DMS53 (cell line): ENCODE measurements around the gene KCNQ1.

Source experiments
- DNase-seq: peaks from one replicate; lab custom pipeline; 2025; lab: John Stamatoyannopoulos, UW

KCNQ1 gene

DNA sequence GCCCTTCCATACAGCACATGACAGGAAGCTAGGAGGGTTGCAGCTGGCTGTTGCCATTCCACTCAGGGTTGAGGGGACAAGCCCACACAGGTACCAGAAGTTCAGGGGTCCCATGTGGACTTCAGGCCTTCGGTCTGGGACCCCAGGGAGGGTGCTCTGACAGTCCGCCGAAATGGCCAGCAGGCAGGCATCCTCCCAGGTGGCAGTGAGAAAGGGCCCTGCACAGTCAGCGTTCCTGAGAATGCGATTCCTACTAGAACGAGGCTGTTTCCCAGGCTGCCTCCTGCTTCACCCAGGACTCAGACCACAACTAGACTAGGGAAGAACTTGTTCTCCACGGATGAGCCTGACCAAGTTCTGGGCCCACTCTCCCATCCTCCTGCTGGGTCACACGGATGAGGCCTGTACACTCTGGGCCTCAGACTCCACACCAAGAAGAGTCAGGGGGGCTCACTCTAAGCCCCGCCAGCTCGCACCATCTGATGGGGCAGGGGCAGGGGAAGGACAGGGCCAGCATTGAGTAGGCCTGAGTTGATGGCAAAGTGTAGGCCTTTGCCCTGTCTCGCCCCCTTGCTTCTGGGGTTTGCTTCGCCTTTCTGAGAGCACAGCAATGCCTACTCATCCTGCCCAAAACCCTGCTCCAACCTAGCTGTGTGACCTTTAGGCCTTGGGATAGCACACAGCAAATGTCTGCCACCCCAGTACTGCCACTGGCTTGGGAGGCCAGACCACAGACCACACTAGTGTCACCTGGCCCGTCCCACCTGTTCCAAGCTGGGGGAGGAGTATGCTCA is 241.0 kb downstream of the KCNQ1 start:
- DNase-seq, result no peak

DNA sequence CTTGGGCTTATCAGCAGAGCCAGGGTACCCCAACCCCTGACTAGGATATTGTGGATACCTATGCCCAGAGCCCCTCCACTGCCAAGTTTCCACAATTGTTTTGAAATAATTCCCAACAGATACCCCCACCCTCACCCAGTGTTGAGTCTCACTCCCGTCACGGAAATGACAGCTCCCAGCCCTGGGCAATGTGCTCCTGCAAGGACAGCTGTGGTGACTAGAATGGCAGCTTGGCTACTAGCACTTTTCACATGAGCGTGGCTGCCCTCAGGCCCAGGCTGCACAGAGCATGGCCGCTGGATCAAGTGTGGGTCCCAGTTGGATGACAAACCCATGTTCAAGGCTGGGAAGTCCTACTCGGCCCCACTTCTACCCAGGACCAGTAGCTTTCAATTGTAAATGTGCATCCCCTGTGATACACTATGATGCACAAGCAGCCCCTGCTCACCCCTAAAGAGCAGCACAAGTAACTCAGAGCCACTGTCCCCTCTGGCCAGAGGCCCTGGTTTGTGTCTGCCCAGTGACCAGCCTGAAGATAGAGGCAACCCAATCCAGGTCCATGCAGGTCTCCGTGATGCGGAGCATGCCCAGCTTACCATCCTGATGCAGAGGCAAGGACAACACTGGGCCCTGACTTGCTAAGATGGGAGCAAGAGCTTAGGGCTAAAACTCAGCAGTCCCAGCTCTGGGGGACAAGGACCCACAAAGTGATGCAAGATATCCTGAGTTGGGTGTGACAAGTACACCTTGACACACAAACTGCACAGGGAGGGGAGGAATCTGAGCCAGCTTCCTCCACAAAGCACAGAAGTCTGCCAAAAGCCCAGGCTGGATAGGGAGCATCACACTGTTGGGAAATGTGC is 241.8 kb downstream of the KCNQ1 start:
- no peak for DNase-seq

DNA sequence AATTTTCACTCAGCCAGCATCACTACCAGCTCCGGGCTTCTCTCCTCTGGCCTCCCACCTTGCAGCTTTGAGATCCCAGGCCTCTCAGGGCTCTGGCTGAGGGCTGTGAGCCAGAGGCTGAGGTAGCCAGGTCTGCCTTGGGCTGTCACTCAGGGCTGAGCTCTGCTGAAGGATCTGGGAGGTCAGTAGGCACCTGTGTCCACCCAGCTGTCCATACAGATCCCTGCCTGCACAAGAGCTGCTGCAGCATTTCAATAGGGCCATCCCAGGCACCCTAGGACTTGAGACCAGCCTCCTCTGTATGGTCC is 242.4 kb downstream of the KCNQ1 start:
- peak; percentile 13 for DNase-seq

DNA sequence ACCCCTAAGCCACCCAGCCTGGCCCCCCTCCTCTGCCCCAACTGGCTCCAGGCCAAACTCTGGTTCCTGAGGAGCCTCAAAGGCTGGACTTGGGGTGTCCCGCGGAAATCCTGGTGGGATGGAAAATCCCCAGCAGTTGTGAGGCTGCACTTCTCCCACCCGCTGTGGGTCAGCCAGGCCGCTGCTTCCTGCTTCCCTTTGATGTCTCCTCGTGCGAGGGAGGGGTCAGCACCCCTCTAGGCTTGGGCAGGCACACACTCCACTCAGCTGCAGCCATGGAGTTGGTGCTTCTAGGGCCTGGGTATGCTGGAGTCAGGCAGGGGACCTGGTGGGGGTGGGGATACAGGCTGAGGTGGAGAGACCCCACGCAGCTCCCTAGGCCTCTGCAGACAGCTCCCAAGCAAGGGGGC is 243.0 kb downstream of the KCNQ1 start:
- DNase-seq, result no peak

DNA sequence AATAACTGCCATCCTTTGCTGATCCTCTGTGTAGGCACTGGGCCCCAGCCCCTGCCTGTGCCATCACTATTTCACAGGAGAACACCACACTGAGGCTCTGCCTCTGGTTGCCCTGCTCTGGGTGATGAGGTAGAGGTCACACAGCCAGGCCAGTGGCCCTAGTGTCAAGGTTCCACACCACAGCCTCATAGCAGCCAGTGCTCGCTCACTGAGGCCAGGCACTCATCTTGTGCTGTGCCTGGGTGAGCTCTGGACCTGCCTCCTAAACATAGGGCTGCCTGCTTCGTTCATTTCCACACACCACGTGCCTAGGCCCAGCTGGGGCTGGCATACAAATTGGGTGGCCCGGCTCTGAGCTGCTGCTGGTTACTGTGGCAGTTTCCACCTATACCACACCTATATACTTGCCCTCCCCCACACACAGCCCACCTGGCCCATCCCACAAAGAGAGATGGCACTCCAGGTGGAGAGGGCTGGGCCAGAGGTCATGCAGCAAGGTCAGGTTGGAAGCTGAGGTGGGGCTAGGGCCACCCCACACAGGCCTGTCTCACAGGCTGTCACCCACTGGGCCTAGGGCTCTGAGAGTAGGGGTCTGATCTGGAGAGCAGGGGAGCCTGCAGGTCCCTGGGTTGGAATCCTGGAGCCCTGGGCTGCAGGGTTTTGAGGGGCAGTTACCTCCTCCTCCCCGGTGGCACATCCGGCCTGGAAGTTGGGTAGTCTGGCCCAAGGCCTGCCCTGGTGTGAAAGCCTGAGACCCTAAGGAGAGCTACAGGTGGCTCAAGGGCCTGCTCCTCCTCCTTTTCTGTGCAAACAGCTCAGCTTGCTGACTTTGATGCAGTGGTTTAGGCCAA is 243.8 kb downstream of the KCNQ1 start:
- DNase-seq, result no peak

DNA sequence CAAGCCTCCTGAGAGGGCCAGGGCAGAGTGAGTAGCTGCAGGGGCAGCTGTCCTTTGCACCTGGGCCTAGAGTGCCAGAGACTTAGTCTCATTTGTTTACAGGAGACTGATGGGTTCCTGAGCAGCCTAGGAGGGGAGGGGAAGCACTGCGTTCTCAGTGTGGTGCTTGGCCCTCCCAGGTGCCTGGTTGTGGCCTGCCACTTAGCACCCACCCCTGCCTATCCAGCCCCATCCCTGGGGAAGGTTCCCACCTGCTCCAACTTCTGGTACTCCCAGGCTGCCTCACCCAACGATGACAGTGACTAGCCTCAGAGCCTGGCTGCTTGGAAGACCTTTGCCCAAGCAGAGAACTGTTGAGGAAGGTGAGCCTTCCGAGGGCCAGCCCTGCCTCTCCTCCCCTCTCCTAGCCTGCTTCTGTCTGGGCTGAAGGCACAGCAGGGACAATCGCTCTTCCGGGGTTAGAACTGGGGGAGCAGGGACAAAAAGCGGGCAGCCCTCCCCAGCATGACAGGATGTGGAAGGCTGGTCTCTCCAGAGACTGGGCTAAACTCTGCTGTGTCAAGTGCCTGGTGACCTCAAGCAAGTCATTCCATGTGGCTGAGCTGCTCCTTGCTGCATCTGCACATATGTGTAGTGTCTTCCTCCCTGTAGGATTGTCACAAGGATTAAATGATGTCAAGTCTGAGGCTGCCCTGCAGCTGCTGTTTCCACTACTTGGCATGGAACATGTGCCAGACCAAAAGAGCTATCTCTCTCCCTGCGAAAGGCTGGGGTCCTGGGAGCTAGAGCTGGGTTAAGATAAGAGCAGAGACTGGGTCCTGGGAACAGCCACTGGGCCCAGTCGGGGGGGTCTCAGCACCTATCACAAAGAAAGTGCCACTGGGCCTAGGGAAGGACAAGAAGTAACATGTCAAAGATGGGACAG is 245.1 kb downstream of the KCNQ1 start:
- DNase-seq, result peak; percentile 68

DNA sequence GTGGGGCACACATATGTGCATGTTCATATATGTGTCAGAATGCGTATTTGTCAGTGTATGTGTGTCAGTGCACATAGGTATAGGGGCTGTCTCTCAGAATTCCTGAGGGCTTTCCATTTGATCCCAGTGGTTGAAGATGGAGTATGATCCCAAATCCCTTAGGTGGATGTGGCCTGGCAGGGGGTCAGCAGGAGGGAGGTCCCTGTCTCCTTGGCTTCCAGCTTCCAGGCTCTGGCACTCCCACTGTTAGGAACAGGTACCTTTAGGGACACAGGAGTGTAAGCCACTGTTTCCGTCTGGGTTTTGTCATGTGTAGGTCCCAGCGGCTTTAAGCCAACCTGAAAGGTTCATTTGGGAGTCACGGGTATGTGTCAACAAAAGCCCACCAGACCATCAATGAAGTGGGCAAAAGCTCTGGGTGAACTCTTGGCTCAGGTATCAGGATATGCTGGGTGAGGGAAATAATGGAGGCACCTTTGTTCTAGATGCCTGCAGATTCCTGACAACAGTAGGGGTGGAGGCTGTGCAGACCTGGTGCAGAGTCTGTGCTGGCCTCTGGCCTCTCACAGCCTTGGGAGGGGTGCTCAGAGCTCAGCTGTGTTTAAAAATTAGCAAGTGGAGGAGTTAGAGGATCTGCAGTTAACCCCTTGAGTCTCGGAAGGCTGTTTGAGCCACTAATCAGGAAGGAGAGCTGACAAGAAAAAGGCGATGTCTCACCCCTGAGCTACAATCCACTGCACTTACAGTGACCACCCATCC is 246.0 kb downstream of the KCNQ1 start:
- DNase-seq, result no peak

DNA sequence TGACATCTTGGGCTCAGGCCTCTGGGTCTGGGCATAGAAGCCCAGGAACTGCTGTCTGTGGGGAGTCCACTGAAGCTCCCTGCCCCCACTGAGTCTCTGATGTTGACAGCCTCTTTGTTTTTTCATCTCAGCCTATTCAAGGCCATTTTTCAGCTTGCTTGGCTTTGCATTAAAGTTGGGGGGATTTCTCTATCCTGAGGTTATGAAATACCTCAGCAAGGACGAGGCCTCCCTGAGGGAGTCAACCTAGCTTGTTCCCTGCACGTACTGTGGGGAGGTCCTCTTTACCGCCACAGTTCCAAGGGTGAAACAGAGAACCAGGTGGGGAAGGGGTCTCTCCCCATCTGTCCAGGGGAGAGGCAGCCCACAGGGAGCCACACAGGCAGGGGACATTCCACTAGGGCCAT is 246.6 kb downstream of the KCNQ1 start:
- no peak for DNase-seq

DNA sequence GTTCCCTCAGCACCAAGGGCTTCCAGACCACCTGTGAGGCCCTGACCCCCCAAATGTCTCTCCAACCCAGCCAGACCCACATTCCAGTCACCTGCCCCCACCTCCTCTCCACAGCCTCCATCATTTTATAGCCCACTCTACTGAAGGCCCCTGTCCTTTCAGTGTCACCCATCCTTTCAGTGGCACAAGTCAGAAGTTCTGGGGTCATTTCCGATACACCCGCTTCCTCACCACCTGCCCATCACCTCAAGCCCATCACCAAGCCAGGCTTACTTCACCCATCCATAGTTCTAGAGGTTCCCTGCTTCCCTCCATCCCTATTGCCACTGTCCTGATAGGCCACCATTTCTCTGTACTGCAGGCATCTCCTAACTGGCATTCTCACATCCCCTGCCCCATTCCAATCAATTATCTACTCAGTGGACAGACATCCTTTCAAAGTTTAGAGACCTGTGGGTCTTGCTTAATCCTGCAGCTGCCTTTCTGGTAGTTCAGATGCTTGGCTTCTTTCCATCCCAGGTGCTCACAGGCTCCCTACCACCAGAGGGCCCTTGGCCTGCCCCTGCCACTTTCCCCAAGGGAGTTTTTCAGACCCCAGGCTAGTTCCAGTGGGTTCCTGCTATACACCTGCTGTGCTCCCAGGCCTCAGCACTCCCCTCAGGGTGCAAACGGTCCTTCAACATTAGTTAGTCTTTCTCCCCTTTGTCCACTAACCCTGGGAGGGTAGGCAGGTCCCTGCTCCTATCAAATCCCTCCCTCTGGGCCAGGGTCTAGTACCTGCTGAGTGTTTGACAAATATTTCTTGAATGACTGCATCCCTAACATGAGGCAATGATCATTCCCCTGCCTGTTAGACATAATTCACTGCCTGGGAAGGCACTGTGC is 247.4 kb downstream of the KCNQ1 start:
- peak; percentile 70 for DNase-seq

DNA sequence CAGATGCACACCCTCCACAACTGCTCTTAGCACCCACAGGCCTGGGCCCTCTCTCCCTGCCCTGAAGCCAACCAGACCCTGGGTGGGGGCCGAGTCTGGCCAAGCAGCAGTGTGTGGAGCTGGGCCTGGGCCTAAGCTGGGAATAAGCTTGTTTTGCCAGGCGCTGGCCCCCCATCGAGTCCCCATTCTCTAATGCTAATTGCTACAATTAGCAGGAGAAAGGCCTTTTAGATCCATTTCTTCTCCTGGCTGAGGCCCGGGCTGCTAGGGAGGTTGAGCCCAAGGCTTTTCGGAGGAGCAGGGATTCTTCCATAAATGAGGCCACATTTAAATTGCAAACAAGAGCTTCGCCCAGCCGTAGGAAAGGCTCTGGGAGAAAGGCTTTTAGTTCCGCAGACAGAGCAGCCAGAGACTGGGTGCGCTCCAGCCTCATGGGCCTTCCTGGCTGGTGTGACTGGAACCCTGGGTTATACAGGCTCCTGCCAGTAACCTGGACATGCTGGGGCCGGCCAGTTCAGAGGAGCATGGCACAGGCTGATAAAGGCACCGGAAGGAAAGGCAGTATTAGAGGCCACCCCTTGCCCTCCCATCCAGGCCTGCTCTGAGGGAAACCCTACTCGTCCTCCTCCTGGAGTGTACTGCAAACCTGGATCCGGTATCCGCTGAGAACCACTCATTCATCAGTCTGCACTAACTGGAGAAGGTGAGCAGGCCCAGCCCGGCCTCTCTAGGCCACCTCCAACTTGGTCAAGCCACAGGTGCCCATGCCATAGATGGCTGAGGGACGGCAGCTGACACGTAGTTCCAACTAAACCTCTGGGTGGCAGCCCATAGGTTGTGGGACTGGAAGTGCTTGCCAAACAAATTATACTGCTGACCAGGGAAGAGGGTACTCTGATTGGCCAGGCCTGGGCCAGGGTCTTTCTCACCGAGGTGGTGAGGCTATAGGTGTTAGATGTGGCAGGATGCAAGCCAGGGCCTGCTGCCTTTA is 248.8 kb downstream of the KCNQ1 start:
- DNase-seq, result peak; percentile 9

DNA sequence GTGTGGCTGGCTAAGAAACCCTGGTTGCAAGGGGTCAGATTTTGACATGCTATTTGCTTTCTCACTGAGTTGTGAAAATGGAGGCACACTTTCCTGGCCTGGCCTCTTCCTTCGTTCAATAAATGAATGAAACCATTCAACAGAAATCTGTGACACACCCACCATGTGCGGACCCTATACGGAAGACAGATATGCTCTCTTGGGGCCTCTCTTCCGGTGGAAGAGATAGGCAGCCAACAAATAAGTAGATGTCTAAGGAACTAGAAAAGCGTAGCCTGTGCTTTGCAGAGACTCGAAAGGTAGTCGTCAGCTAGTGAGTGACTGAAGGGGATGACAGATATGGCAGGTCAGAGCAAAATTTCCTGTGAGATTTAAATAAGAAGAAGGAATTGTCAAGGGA is 249.7 kb downstream of the KCNQ1 start:
- DNase-seq, result no peak

DNA sequence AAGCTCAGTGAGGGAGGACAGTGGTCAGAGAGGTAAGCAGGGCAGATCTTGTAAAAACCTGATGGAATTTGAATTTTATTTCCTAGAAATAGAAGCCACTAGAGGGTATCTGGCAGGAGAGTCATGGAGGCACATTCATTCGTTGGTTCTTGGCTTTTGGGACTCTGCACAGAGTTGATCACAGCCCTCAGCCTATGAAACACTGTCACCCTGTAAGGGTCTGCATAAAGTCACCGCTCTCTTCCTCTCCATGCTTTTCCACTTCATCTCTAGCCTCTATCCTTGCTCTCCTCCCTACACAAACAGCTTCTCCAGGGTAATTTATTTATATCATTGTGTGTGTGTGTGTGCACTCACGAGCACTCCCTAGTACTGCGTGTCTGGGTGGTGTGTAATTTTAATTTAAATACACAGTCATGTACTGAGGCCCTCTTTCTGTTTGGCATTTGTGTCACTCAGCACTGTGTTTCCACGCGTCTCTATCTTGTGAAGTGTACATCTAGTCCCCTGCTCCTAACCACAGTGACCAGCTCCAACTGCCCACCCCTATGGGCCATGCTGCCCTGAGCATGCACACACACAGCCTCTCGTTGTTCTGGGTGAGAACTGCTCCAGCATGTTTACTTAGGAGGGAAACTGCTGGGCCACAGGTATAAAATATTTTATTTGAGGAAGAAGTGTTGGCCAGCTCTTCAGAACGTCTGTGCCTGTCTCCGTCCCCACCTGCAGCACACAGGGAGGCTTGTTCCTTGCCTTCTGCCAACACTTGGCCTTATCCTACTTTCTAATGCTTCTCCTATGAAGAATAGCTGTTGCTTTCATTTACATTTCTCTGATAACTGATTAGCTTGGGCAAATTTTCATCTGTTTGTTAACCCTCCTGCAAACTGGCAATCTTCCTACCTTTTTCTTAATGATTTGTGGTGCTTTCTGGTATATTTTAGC is 250.5 kb downstream of the KCNQ1 start:
- no peak for DNase-seq

DNA sequence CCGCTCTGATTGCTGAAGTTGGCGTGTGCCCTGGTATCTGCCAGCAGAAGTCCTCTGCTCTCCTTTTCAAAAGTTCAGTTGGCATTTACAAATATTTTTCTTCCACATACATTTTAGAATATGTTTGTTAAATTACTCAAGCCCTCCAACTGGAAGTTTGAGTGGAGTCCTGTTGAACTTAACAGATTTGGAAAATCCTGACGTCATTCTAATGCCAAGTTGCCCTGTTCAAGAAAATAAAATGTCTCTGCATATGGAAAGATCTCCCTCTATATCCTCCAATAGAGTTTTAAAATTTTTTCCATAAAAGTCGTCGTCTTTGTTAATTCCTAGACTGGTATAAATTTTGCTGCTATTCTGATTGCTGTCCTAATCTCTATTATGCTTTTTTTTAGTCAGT is 251.6 kb downstream of the KCNQ1 start:
- no peak for DNase-seq

DNA sequence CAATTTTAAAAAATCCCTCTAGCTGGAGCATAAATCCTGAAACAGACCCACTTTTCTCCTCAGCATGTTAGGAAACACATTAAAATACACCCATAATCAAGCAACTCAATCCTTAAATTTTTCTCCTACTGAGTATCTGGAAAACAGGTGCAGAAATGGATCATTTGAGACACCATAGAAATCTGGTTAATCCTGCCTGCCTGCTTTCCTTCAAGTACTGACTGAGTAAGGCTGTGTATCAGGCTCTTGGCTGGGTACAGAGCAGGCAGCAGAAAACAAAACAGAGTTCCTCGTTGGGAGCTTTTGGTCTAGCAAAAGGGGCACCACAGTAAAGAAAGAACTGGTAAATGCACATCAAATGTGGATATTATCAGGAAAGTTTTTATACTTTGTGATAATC is 253.1 kb downstream of the KCNQ1 start:
- DNase-seq, result peak; percentile 33

DNA sequence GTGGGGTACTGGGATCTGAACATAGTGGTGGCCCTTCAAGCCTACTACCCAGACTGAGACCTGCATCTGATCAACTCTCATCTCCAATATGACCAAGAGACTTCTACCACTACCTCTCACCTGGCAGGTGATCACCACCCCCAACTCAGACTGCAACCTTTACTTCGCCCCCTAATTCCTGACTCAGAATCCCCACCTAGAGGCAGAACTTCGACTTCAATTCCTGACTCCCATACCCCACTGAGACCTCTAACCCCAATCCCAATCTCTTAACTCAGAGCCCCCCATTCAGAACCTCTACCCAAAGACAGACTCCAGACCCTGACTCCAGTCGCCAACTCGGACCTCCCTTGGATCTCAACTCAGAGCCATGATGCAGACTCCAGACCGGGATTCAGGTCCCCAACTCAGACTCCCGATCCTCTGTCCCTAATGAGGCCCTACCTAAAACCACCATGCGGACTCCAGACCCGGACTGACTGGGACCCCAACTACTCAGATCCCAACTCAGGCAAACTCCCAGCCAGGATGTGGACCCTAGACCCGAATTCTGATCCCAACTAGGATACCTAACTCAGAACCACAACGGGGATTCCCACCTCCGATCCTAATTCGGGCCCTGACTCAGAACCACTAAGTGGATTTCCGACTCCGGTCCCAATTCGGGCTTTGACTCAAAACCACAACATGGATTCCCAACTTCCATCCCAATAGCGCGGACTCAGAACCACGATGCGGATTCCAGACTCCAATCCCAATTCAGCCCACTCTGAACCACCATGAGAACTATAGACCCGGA is 253.8 kb downstream of the KCNQ1 start:
- DNase-seq, result no peak

DNA sequence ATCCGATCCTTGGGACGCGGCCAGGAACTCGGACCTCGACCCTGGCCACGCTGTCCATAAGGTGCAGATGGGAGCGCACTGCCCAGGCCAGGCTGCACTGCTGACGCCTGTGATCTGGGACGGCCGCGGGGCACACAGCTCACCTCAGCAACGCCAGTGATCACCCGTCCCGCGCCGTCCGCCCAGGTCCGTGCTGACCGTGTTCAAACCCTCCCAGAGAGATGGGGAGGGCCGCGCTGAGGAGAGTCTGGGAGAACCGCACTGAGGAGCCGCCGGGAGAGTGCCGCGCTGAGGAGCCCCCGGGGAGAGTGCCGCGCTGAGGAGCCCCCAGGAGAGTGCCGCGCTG is 254.3 kb downstream of the KCNQ1 start:
- DNase-seq, result peak; percentile 58
